IMR-90 (cell line): ENCODE results near the gene KIF1A.

Source experiments
- CEBPB ChIP-seq: IDR thresholded peaks from 2 replicates; pipeline ENCODE4 v1.6.1; 2012; ENCODE audit warnings: low read depth, low read length, improper control_type of control experiment
- CHD1 ChIP-seq: IDR thresholded peaks from 2 replicates; pipeline ENCODE4 v1.6.1; 2012; ENCODE audit warnings: low read depth, low read length, improper control_type of control experiment
- CTCF ChIP-seq: conservative IDR thresholded peaks from 2 replicates; pipeline ENCODE4 v1.5.1; 2012; ENCODE audit warnings: mild to moderate bottlenecking, low read depth, low read length, improper control_type of control experiment
- ELK1 ChIP-seq: fragments of 150-350 bp; IDR thresholded peaks from 2 replicates; pipeline ENCODE4 v1.6.1; 2016; ENCODE audit warnings: low read depth, mild to moderate bottlenecking, low read length, moderate library complexity, borderline replicate concordance
- FOS ChIP-seq: fragments of 150-350 bp; IDR thresholded peaks from 2 replicates; pipeline ENCODE4 v1.6.1; 2016; ENCODE audit warnings: low read depth, low read length
- MAFK ChIP-seq: IDR thresholded peaks from 2 replicates; pipeline ENCODE4 v1.6.1; 2012; ENCODE audit warnings: low read depth, low read length, improper control_type of control experiment
- MXI1 ChIP-seq: IDR thresholded peaks from 2 replicates; pipeline ENCODE4 v1.6.1; 2012; ENCODE audit warnings: low read depth, mild to moderate bottlenecking, low read length, moderate library complexity, borderline replicate concordance
- POLR2A ChIP-seq: IDR thresholded peaks from 2 replicates; pipeline ENCODE4 v1.6.1; 2012; ENCODE audit warnings: mild to moderate bottlenecking, low read depth, low read length
- RAD21 ChIP-seq: IDR thresholded peaks from 2 replicates; pipeline ENCODE4 v1.6.1; 2012; ENCODE audit warnings: low read length, improper control_type of control experiment
- RCOR1 ChIP-seq: IDR thresholded peaks from 2 replicates; pipeline ENCODE4 v1.6.1; 2012; ENCODE audit warnings: mild to moderate bottlenecking, low read length, improper control_type of control experiment; ENCODE audit not compliant: insufficient replicate concordance
- RFX5 ChIP-seq: IDR thresholded peaks from 2 replicates; pipeline ENCODE4 v1.8.0; 2012; ENCODE audit warnings: low read depth, mild to moderate bottlenecking, low read length, moderate library complexity
- USF2 ChIP-seq: fragments of 150-350 bp; IDR thresholded peaks from 2 replicates; pipeline ENCODE4 v1.6.1; 2017; ENCODE audit warnings: mild to moderate bottlenecking, antibody characterized with exemption, low read length, low read depth

- no peak for TF ChIP-seq CTCF
- TF ChIP-seq POLR2A: no peak
- no peak for TF ChIP-seq USF2
- TF ChIP-seq RAD21: no peak
- no peak for TF ChIP-seq CEBPB
- TF ChIP-seq RCOR1: no peak
- TF ChIP-seq CHD1: no peak
- no peak for TF ChIP-seq MAFK
- no peak for TF ChIP-seq RFX5
- TF ChIP-seq ELK1: no peak
- TF ChIP-seq FOS: no peak
- TF ChIP-seq MXI1: no peak
Observed at GRCh38 chr2:240708457-240708856, 111.6 kb downstream of the KIF1A start.
